ENCODE results near the gene SMARCA2. TPM values are rescaled to one million over a fixed set of nuclear protein-coding genes. Genes with fewer than 3 reads are reported as not detected.

The SMARCA2 gene
- total RNA-seq, 1 donor from 2014 or later = 110 TPM

- no peaks in the 10 kb centered on the region for H3K36me3 Mint-ChIP-seq (ENCODE audit: unreplicated experiment)
- H3K4me3 Mint-ChIP-seq (ENCODE audit: unreplicated experiment) = no peak overlapping the region
- TF ChIP-seq, protein P1, sequence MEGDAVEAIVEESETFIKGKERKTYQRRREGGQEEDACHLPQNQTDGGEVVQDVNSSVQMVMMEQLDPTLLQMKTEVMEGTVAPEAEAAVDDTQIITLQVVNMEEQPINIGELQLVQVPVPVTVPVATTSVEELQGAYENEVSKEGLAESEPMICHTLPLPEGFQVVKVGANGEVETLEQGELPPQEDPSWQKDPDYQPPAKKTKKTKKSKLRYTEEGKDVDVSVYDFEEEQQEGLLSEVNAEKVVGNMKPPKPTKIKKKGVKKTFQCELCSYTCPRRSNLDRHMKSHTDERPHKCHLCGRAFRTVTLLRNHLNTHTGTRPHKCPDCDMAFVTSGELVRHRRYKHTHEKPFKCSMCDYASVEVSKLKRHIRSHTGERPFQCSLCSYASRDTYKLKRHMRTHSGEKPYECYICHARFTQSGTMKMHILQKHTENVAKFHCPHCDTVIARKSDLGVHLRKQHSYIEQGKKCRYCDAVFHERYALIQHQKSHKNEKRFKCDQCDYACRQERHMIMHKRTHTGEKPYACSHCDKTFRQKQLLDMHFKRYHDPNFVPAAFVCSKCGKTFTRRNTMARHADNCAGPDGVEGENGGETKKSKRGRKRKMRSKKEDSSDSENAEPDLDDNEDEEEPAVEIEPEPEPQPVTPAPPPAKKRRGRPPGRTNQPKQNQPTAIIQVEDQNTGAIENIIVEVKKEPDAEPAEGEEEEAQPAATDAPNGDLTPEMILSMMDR (IDR thresholded peaks at IDR 0.05) = no peak
- no peak overlapping the region for H3K27ac Mint-ChIP-seq (ENCODE audit: unreplicated experiment)
- no peaks in the 10 kb centered on the region for H3K9me3 Mint-ChIP-seq (ENCODE audit: unreplicated experiment)
- H3K4me1 Mint-ChIP-seq (ENCODE audit: unreplicated experiment) = no peaks in the 10 kb centered on the region
- H3K27me3 Mint-ChIP-seq (ENCODE audit: unreplicated experiment) = peaks cover 3% of the 10 kb centered on the region
- no peak for DNase-seq (ENCODE audit: extremely low spot score, unreplicated experiment)
These were observed 42.5 kb upstream of the SMARCA2 start for GRCh38 chr9:1972672-1973071.

GRCh38 chr9:1977026-1977425, 38.1 kb upstream of the SMARCA2 start:
- H3K27ac Mint-ChIP-seq (ENCODE audit: unreplicated experiment) = no peak overlapping the region
- TF ChIP-seq, protein P1 (IDR thresholded peaks at IDR 0.05) = no peak
- DNase-seq (ENCODE audit: extremely low spot score, unreplicated experiment) = no peak
- no peaks in the 10 kb centered on the region for H3K4me1 Mint-ChIP-seq (ENCODE audit: unreplicated experiment)
- peaks cover 6% of the 10 kb centered on the region for H3K27me3 Mint-ChIP-seq (ENCODE audit: unreplicated experiment)
- H3K36me3 Mint-ChIP-seq (ENCODE audit: unreplicated experiment) = no peaks in the 10 kb centered on the region
- H3K9me3 Mint-ChIP-seq (ENCODE audit: unreplicated experiment) = no peaks in the 10 kb centered on the region
- H3K4me3 Mint-ChIP-seq (ENCODE audit: unreplicated experiment) = no peak overlapping the region

DNA sequence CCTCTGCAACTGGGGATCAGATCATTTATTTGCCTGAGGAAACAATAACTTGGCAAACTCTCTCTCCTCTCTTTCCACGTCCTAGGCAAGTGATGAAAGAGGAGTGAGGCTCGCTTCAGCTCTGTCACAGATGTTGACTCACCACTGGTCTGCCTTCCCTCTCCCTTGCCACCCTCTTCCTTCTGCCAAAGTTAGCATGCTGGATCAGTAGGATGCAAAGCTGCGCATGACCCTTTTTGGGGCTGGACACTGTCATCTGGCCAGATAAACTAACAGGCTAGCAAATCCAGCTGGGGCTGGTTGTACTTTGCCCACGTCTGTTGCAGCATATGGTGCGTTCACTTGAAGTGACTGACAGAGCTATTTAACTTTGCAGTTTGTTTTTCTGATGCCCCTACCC, 36.2 kb upstream of the SMARCA2 start:
- peaks cover 6% of the 10 kb centered on the region for H3K27me3 Mint-ChIP-seq (ENCODE audit: unreplicated experiment)
- DNase-seq (ENCODE audit: extremely low spot score, unreplicated experiment) = no peak
- H3K27ac Mint-ChIP-seq (ENCODE audit: unreplicated experiment) = no peak overlapping the region

DNA sequence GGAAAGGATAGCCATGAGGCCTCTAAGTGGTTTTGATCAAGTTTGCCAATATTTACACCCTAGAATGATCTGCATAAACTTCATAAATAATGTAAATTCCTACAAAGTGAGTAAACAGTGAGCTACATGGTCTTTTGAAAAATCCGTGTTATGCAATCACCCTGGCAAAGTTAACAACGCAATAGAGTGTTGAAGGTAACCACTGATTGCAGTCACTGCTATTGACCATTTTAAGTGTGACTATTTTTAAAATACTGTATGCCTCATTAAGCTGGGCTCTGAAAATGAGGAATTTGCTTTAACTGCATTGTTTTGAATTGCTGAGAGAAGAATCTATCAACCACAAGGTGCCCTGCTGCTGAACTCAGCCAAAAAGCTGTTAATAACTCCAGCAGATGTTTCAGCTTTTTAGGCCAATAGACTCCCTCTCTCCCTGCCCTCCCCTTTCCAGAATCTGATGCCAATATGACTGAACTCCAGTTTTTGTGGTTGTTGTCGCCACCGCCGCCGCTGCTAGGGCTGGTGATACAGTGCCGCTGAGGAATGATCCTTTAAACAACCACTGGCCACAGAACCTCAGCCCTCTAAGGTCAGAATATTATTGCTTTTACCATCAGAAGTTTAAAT, 35.3 kb upstream of the SMARCA2 start:
- no peak overlapping the region for H3K4me3 Mint-ChIP-seq (ENCODE audit: unreplicated experiment)

More for the DNA sequence above, 36.2 kb upstream of the SMARCA2 start:
- H3K9me3 Mint-ChIP-seq (ENCODE audit: unreplicated experiment) = no peaks in the 10 kb centered on the region
- H3K4me1 Mint-ChIP-seq (ENCODE audit: unreplicated experiment) = no peaks in the 10 kb centered on the region
- TF ChIP-seq, protein P1 (IDR thresholded peaks at IDR 0.05) = no peak
- H3K36me3 Mint-ChIP-seq (ENCODE audit: unreplicated experiment) = no peaks in the 10 kb centered on the region
- no peak overlapping the region for H3K4me3 Mint-ChIP-seq (ENCODE audit: unreplicated experiment)

GRCh38 chr9:1980387-1980786, 34.8 kb upstream of the SMARCA2 start:
- H3K4me1 Mint-ChIP-seq (ENCODE audit: unreplicated experiment) = no peaks in the 10 kb centered on the region
- TF ChIP-seq, protein P1 (IDR thresholded peaks at IDR 0.05) = no peak
- H3K27me3 Mint-ChIP-seq (ENCODE audit: unreplicated experiment) = peaks cover 6% of the 10 kb centered on the region
- no peak overlapping the region for H3K4me3 Mint-ChIP-seq (ENCODE audit: unreplicated experiment)
- no peaks in the 10 kb centered on the region for H3K36me3 Mint-ChIP-seq (ENCODE audit: unreplicated experiment)
- H3K9me3 Mint-ChIP-seq (ENCODE audit: unreplicated experiment) = no peaks in the 10 kb centered on the region
- no peak for DNase-seq (ENCODE audit: extremely low spot score, unreplicated experiment)
- H3K27ac Mint-ChIP-seq (ENCODE audit: unreplicated experiment) = no peak overlapping the region

More for the DNA sequence above, 35.3 kb upstream of the SMARCA2 start:
- Mint-ChIP-seq H3K27ac (ENCODE audit: unreplicated experiment) (no peak overlapping the region), H3K4me1 (ENCODE audit: unreplicated experiment) (no peaks in the 10 kb centered on the region), H3K9me3 (ENCODE audit: unreplicated experiment) (no peaks in the 10 kb centered on the region), H3K27me3 (ENCODE audit: unreplicated experiment) (peaks cover 6% of the 10 kb centered on the region), H3K36me3 (ENCODE audit: unreplicated experiment) (no peaks in the 10 kb centered on the region)
- DNase-seq (ENCODE audit: extremely low spot score, unreplicated experiment) = no peak
- TF ChIP-seq, protein P1 (IDR thresholded peaks at IDR 0.05) = no peak
